NB4 (cell line): Measurements from ENCODE around the gene MED13L.

Experiments
- DNase-seq: peaks from one replicate; pipeline ENCODE4 v3.0.0; 2010; ENCODE audit warnings: low read depth
- H3K4me3 ChIP-seq: one replicate; pipeline ENCODE4 v1.5.1; 2011; ENCODE audit warnings: mild to moderate bottlenecking, low read depth, low read length, moderate library complexity
- CTCF ChIP-seq: IDR thresholded peaks from one replicate; pipeline ENCODE4 v1.5.1; 2012; ENCODE audit warnings: low read depth, low read length
- MAX ChIP-seq: IDR thresholded peaks from 2 replicates; pipeline ENCODE4 v1.6.1; 2011; ENCODE audit warnings: low read depth, low read length
- MYC ChIP-seq: IDR thresholded peaks from 2 replicates; pipeline ENCODE4 v1.6.1; 2011; ENCODE audit warnings: low read depth, low read length
- POLR2A ChIP-seq: IDR thresholded peaks from 2 replicates; pipeline ENCODE4 v1.6.1; 2011; ENCODE audit warnings: mild to moderate bottlenecking; ENCODE audit not compliant: insufficient read length; ENCODE audit errors: extremely low read depth

MED13L gene

GRCh38 chr12:116278279-116278626, 760 bp upstream of the MED13L start:
- no peak for DNase-seq
- TF ChIP-seq CTCF: no peak
- TF ChIP-seq MYC: peak; percentile 28; the same call in 1 of the 2 replicates
- 0 out of 2 replicates have a peak, but pooled peaks have one; percentile 17 for TF ChIP-seq MAX
- H3K4me3 ChIP-seq: peak overlapping the region; percentile 54

- H3K4me3 ChIP-seq: peak overlapping the region; percentile 92
- peak; percentile 85 for DNase-seq
- TF ChIP-seq MAX (peak; percentile 31; the same call in 1 of the 2 replicates), CTCF (no peak), POLR2A (no peak), MYC (peak; percentile 27)
Measured at GRCh38 chr12:116276652-116277466, 634 bp downstream of the MED13L start.

- peak overlapping the region; percentile 92 for H3K4me3 ChIP-seq
- no peak for DNase-seq
- TF ChIP-seq MAX (no peak), CTCF (no peak), MYC (no peak), POLR2A (no peak)
Measured at GRCh38 chr12:116274551-116275375, 2.7 kb downstream of the MED13L start.

- DNase-seq: no peak
- TF ChIP-seq MAX (no peak), MYC (no peak), POLR2A (no peak), CTCF (no peak)
- peak overlapping the region; percentile 92 for H3K4me3 ChIP-seq
Measured at GRCh38 chr12:116273813-116274550, 3.5 kb downstream of the MED13L start.

GRCh38 chr12:116267948-116268347, 9.5 kb downstream of the MED13L start:
- DNase-seq: no peak
- TF ChIP-seq MYC: no peak
- H3K4me3 ChIP-seq: no peak overlapping the region

- DNase-seq: no peak
- H3K4me3 ChIP-seq: no peak overlapping the region
- no peak for TF ChIP-seq POLR2A
- TF ChIP-seq CTCF: no peak
- no peak for TF ChIP-seq MAX
- TF ChIP-seq MYC: no peak
Measured at GRCh38 chr12:116266631-116267349, 10.7 kb downstream of the MED13L start.
